ENCODE data around the gene LRRC55.
"Not testable (repeated sequence)": the region's sequence is repeated elsewhere in the genome, so short reads cannot be mapped to it uniquely, and the experiment has no call there.

Gene LRRC55

DNA sequence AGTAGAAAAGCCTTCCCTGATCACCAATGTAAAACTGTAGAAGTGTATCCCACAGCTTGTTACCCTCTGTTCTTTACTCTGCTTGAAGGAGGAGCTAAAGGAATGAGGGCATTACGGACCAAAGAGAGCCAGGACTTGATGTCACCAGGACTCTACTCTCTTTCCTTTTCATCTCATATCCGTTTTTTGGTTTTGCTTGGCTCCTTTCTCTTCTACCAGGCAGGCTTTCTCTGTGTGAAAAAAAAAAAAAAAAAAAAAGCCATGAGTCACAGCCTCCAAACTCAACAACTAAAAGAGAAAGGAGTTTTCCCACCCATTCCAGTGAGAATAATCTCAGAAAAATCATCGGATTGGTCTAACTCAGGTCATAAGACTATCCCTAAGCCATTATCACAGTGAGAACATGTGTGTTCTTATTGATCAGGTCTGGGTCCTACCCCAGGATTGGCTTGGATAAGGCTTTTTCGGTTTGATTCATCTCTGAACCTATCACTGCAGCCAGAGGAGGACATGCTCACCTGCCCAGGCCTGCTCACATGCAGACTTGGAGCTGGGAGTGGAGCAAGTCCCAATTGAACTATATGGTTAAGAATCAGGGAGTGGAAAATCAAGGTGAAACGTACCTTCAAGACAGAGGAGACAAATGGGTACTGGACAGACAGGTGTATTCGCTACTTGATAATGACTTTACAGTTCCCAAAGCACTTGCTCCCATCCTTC lies 19.4 kb upstream of the LRRC55 start:
- TF ChIP-seq, protein P1, sequence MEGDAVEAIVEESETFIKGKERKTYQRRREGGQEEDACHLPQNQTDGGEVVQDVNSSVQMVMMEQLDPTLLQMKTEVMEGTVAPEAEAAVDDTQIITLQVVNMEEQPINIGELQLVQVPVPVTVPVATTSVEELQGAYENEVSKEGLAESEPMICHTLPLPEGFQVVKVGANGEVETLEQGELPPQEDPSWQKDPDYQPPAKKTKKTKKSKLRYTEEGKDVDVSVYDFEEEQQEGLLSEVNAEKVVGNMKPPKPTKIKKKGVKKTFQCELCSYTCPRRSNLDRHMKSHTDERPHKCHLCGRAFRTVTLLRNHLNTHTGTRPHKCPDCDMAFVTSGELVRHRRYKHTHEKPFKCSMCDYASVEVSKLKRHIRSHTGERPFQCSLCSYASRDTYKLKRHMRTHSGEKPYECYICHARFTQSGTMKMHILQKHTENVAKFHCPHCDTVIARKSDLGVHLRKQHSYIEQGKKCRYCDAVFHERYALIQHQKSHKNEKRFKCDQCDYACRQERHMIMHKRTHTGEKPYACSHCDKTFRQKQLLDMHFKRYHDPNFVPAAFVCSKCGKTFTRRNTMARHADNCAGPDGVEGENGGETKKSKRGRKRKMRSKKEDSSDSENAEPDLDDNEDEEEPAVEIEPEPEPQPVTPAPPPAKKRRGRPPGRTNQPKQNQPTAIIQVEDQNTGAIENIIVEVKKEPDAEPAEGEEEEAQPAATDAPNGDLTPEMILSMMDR (IDR thresholded peaks at IDR 0.05; ENCODE audit: unreplicated experiment in 3 of 3): no peak
- no peaks in the 10 kb centered on the region for H3K36me3 Mint-ChIP-seq (ENCODE audit: low read depth)
- H3K9me3 Mint-ChIP-seq: no peaks in the 10 kb centered on the region
- no peak overlapping the region for H3K4me3 Mint-ChIP-seq
- H3K4me1 Mint-ChIP-seq: peaks cover 22% of the 10 kb centered on the region
- H3K27me3 Mint-ChIP-seq (ENCODE audit: low read depth): peaks cover 12% of the 10 kb centered on the region
- no peak overlapping the region for H3K27ac Mint-ChIP-seq

DNA sequence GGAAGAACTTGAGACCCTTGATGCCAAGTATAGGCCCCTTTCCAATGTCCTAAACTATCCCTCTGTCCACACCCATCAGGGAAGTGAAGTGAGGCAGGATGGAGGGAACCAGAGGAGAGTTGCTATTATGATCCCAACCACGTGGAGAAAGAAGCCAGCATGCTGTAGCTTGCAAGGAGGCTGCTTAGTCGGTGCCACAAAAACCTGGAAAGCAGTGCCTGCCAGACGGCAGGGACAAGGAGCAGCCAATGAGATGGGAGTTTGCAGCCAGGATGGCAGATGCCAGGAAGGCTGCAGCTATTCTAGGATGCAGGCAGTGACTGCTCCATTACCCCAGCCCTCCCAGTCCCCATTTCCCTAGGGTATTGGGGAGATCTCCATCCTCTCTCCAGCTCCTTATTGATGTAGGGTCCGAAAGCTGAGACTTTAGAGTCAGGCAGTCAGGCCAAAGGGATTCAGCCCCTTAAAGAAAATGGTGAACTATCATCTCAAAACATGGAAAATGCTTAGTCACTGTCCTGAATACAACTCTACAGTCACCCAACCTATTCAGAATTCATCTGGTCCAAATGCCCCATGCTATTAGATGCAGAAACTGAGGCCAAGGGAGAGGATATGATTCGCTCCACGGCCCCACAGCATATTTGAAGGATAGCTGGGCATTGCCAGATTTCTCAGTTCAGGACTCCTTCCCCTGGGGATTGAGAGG lies 18.4 kb upstream of the LRRC55 start:
- H3K36me3 Mint-ChIP-seq (ENCODE audit: low read depth): no peaks in the 10 kb centered on the region
- TF ChIP-seq, protein P1 (IDR thresholded peaks at IDR 0.05; ENCODE audit: unreplicated experiment in 3 of 3): no peak
- H3K4me1 Mint-ChIP-seq: peaks cover 22% of the 10 kb centered on the region
- no peak overlapping the region for H3K27ac Mint-ChIP-seq
- H3K9me3 Mint-ChIP-seq: peaks cover under 1% of the 10 kb centered on the region
- peaks cover 12% of the 10 kb centered on the region for H3K27me3 Mint-ChIP-seq (ENCODE audit: low read depth)
- no peak overlapping the region for H3K4me3 Mint-ChIP-seq

DNA sequence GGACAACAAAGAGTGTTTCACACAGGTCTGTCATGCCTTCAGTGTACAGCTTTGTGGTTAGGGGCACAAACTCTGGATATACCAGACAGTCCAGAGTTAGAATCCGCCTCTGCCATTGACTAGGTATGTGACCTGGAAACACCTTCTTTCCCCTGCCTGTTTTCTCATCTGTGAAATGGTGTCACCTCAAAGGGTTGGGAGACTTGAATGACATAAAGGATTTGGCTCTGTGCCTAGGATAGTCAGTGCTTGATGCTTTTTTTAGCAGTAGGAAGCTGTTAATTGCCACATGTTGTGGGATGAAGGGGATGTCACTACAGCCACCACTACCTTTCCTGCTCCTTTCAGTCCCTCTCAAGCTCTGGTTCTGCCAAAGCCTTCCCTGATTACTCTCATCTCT lies 17.4 kb upstream of the LRRC55 start:
- H3K27ac Mint-ChIP-seq: no peak overlapping the region
- H3K4me3 Mint-ChIP-seq: no peak overlapping the region
- TF ChIP-seq, protein P1 (IDR thresholded peaks at IDR 0.05; ENCODE audit: unreplicated experiment in 3 of 3): no peak
- peaks cover 9% of the 10 kb centered on the region for H3K9me3 Mint-ChIP-seq
- H3K27me3 Mint-ChIP-seq (ENCODE audit: low read depth): peaks cover 12% of the 10 kb centered on the region
- H3K4me1 Mint-ChIP-seq: peaks cover 22% of the 10 kb centered on the region
- H3K36me3 Mint-ChIP-seq (ENCODE audit: low read depth): no peaks in the 10 kb centered on the region

DNA sequence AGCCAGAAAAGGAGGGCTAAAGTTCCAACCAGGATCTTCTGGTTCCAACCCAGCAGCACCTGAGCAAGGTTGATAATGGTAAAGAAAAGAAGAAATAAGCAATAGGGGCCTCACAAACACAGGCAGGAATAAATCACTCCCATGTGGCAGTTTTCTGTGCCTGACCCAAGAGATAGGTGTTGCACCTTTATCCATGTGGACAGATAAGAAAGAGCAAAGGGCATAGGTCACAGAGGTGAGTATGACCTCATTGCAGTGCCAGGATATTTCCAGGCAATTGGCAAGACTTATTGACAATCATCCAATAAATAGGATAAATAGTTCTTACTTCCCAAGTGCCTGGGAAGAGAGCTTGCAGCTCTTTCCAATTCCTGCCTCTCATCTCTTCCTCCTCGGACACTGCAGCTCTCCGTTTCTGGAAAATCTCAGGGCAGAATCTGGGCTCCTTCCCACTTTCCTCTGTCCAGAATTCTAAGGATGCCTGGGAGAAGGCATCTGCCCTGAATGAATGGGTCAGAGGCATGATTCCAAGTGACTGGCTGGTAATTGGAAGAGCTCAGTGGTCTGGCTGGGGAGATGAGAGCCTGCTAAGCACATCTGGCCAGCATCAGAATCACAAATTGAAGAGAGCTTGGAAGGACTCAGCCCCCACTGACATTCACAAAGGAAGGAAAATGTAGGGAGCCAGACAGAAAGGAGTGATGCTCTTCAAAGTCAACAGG lies 14.5 kb upstream of the LRRC55 start:
- no peak overlapping the region for H3K27ac Mint-ChIP-seq
- no peak overlapping the region for H3K4me3 Mint-ChIP-seq
- TF ChIP-seq, protein P1 (IDR thresholded peaks at IDR 0.05; ENCODE audit: unreplicated experiment in 3 of 3): no peak
- peaks cover 16% of the 10 kb centered on the region for H3K9me3 Mint-ChIP-seq
- H3K36me3 Mint-ChIP-seq (ENCODE audit: low read depth): peaks cover 4% of the 10 kb centered on the region
- H3K27me3 Mint-ChIP-seq (ENCODE audit: low read depth): peaks cover 9% of the 10 kb centered on the region
- H3K4me1 Mint-ChIP-seq: peaks cover 6% of the 10 kb centered on the region

DNA sequence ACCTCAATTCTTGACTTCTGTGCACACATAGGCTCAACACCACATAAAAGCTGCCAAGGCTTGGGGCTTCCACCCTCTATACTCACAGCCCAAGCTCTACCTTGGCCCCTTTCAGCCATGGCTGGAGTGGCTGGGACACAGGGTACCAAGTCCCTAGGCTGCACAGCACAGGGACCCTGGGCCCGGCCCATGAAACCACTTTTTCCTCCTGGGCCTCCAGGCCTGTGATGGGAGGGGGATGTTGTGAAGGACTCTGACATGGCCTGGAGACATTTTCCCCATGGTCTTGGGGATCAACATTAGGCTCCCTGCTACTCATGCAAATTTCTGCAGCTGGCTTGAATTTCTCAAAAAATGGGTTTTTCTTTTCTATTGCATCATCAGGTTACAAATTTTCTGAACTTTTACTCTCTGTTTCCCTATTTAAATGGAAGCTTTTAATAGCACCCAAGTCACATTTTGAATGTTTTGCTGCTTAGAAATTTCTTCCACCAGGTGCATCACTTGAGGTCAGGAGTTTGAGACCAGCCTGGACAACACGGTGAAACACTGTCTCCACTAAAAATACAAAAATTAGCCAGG lies 11.9 kb upstream of the LRRC55 start:
- H3K27ac Mint-ChIP-seq; H3K4me1 Mint-ChIP-seq; H3K36me3 Mint-ChIP-seq (ENCODE audit: low read depth); H3K27me3 Mint-ChIP-seq (ENCODE audit: low read depth); H3K4me3 Mint-ChIP-seq: not testable (repeated sequence)
- peaks cover 16% of the 10 kb centered on the region for H3K9me3 Mint-ChIP-seq

DNA sequence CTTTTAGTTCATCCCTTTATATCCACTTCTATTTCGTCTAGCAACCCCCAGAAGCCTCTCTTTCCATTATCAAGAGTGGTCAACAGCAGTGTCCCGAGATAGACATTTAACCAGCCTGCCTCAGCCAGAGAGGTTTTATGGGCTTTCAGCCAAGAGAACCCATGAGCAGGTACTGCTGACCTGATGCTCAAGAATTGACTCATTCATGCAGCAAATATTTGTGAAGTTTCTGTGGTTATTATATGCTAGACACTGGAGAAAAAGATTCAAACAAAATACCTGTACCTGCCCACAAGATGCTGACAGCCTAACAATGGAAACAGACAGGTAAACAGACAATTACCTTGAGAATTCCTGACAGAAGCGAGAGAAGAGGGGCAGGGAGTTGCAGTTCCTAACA lies 9.7 kb upstream of the LRRC55 start:
- Mint-ChIP-seq H3K4me1 (peaks cover 8% of the 10 kb centered on the region), H3K36me3 (ENCODE audit: low read depth) (peaks cover 4% of the 10 kb centered on the region), H3K27ac (no peak overlapping the region), H3K27me3 (ENCODE audit: low read depth) (peaks cover 3% of the 10 kb centered on the region), H3K9me3 (peaks cover 16% of the 10 kb centered on the region), H3K4me3 (no peak overlapping the region)
- TF ChIP-seq, protein P1 (IDR thresholded peaks at IDR 0.05; ENCODE audit: unreplicated experiment in 3 of 3): no peak

Data from nephron (organoid).